HG02588 (cell line): ENCODE results near the gene KDM1A.
"Not testable (repeated sequence)": the region's sequence is repeated elsewhere in the genome, so short reads cannot be mapped to it uniquely, and the experiment has no call there.

Experiments
- ATAC-seq: cut with Tn5 transposase; IDR thresholded peaks from one replicate; pipeline ENCODE4 v1.9.1; 2021; ENCODE audit warnings: mild to moderate bottlenecking, moderate library complexity; ENCODE audit not compliant: unreplicated experiment

KDM1A gene

GRCh38 chr1:23019094-23019862, at the start of gene KDM1A:
KDM1A (plus strand) TSS chr1:23019468; CDS start chr1:23019597, 129 bp downstream.
- peak; percentile 95 for ATAC-seq

- ATAC-seq = no peak
Observed at GRCh38 chr1:22970096-22970495, 49.2 kb upstream of the KDM1A start.

GRCh38 chr1:22971161-22971560, 48.1 kb upstream of the KDM1A start:
- no peak for ATAC-seq

GRCh38 chr1:22971611-22972405, 47.5 kb upstream of the KDM1A start:
- ATAC-seq = no peak

- no peak for ATAC-seq
Observed at GRCh38 chr1:22972760-22973159, 46.5 kb upstream of the KDM1A start, which contains the start of gene LACTBL1. LACTBL1 (minus strand) TSS chr1:22972866; CDS start chr1:22972316, 550 bp downstream.

GRCh38 chr1:22975694-22976093, 43.6 kb upstream of the KDM1A start:
- ATAC-seq = no peak

- no peak for ATAC-seq
Observed at GRCh38 chr1:22976127-22976460, 43.2 kb upstream of the KDM1A start.

- no peak for ATAC-seq
Observed at GRCh38 chr1:22976461-22977243, 42.6 kb upstream of the KDM1A start.

GRCh38 chr1:22978299-22978698, 41.0 kb upstream of the KDM1A start:
- no peak for ATAC-seq

GRCh38 chr1:22980471-22980790, 38.8 kb upstream of the KDM1A start:
- ATAC-seq = not testable (repeated sequence)

GRCh38 chr1:22983944-22984343, 35.3 kb upstream of the KDM1A start:
- ATAC-seq = no peak

GRCh38 chr1:22992384-22992783, 26.9 kb upstream of the KDM1A start:
- not testable (repeated sequence) for ATAC-seq

- ATAC-seq = not testable (repeated sequence)
Observed at GRCh38 chr1:22993220-22993795, 26.0 kb upstream of the KDM1A start.

- no peak for ATAC-seq
Observed at GRCh38 chr1:22995774-22996173, 23.5 kb upstream of the KDM1A start.

GRCh38 chr1:22997528-22997927, 21.7 kb upstream of the KDM1A start:
- not testable (repeated sequence) for ATAC-seq

GRCh38 chr1:23000133-23000532, 19.1 kb upstream of the KDM1A start:
- not testable (repeated sequence) for ATAC-seq

- not testable (repeated sequence) for ATAC-seq
Observed at GRCh38 chr1:23002218-23002617, 17.1 kb upstream of the KDM1A start.

- no peak for ATAC-seq
Observed at GRCh38 chr1:23004112-23004511, 15.2 kb upstream of the KDM1A start.

- not testable (repeated sequence) for ATAC-seq
Observed at GRCh38 chr1:23004769-23005168, 14.5 kb upstream of the KDM1A start.

- no peak for ATAC-seq
Observed at GRCh38 chr1:23007106-23007505, 12.2 kb upstream of the KDM1A start.

- no peak for ATAC-seq
Observed at GRCh38 chr1:23008901-23009300, 10.4 kb upstream of the KDM1A start.
